ENCODE measurements around the gene RTKN. TPM values are rescaled to one million over a fixed set of nuclear protein-coding genes. Genes with fewer than 3 reads are reported as not detected.
A peak's percentile ranks its signal among the peaks of the same experiment; 100 is the strongest.

Gene RTKN
- total RNA-seq, 4 donors from 2014 or later, result 44.9 to 71.8 (median 48.3) TPM

- WGBS, 2 donors, result 1% methylated on average over 29 to 56 of the region's 62 CpGs
- peak; percentile 88 to 98 for DNase-seq (ENCODE audit: low spot score in 2 of 2)
These were observed 49.9 kb downstream of the RTKN start for GRCh38 chr2:74391580-74392448.

GRCh38 chr2:74391209-74391579 lies 50.5 kb downstream of the RTKN start:
- intact Hi-C loops (cut with DNase I; ENCODE audit: low total_unique reads), result no loop called here
- peak overlapping the region; percentile 86 for H3K4me3 ChIP-seq (ENCODE audit: low read depth, poor library complexity, severe bottlenecking)
- no peak for DNase-seq (ENCODE audit: low spot score in 2 of 2)
- WGBS, 2 donors, result 0% methylated on average over 11 of the region's 11 CpGs
- no peak for TF ChIP-seq POLR2A (IDR thresholded peaks at IDR 0.05)
- TF ChIP-seq, protein P1, sequence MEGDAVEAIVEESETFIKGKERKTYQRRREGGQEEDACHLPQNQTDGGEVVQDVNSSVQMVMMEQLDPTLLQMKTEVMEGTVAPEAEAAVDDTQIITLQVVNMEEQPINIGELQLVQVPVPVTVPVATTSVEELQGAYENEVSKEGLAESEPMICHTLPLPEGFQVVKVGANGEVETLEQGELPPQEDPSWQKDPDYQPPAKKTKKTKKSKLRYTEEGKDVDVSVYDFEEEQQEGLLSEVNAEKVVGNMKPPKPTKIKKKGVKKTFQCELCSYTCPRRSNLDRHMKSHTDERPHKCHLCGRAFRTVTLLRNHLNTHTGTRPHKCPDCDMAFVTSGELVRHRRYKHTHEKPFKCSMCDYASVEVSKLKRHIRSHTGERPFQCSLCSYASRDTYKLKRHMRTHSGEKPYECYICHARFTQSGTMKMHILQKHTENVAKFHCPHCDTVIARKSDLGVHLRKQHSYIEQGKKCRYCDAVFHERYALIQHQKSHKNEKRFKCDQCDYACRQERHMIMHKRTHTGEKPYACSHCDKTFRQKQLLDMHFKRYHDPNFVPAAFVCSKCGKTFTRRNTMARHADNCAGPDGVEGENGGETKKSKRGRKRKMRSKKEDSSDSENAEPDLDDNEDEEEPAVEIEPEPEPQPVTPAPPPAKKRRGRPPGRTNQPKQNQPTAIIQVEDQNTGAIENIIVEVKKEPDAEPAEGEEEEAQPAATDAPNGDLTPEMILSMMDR (IDR thresholded peaks at IDR 0.05), result no peak

More at GRCh38 chr2:74391580-74392448, 49.9 kb downstream of the RTKN start:
- intact Hi-C loops (cut with DNase I; ENCODE audit: low total_unique reads), result no loop called here
- peak overlapping the region; percentile 86 for H3K4me3 ChIP-seq (ENCODE audit: low read depth, poor library complexity, severe bottlenecking)
- TF ChIP-seq, protein P1 (IDR thresholded peaks at IDR 0.05), result peak in 2 of 3 donors; percentile 13 to 84
- no peak for TF ChIP-seq POLR2A (IDR thresholded peaks at IDR 0.05)

GRCh38 chr2:74390606-74391005 lies 51.1 kb downstream of the RTKN start:
- no peak for DNase-seq (ENCODE audit: low spot score in 2 of 2)
- TF ChIP-seq, protein P1 (IDR thresholded peaks at IDR 0.05), result no peak
- no peak for TF ChIP-seq POLR2A (IDR thresholded peaks at IDR 0.05)
- intact Hi-C loops (cut with DNase I; ENCODE audit: low total_unique reads), result no loop called here
- 44 to 60% methylated on average over 5 of the region's 5 CpGs for WGBS, 2 donors
- no peak overlapping the region for H3K4me3 ChIP-seq (ENCODE audit: low read depth, poor library complexity, severe bottlenecking)

- WGBS, 2 donors, result 72 to 73% methylated on average over 1 of the region's 1 CpG
- intact Hi-C loops (cut with DNase I; ENCODE audit: low total_unique reads), result no loop called here
- no peak overlapping the region for H3K4me3 ChIP-seq (ENCODE audit: low read depth, poor library complexity, severe bottlenecking)
These were observed 54.4 kb downstream of the RTKN start for GRCh38 chr2:74387346-74387745.

GRCh38 chr2:74385396-74385795 lies 56.3 kb downstream of the RTKN start:
- TF ChIP-seq POLR2A (IDR thresholded peaks at IDR 0.05), result no peak
- TF ChIP-seq, protein P1 (IDR thresholded peaks at IDR 0.05), result no peak
- intact Hi-C loops (cut with DNase I; ENCODE audit: low total_unique reads), result no loop called here
- DNase-seq (ENCODE audit: low spot score in 2 of 2), result peak in 1 of 2 donors; percentile 36
- WGBS, 2 donors, result 71 to 78% methylated on average over 8 of the region's 8 CpGs
- no peak overlapping the region for H3K4me3 ChIP-seq (ENCODE audit: low read depth, poor library complexity, severe bottlenecking)

More at GRCh38 chr2:74387346-74387745, 54.4 kb downstream of the RTKN start:
- no peak for DNase-seq (ENCODE audit: low spot score in 2 of 2)
- TF ChIP-seq POLR2A (IDR thresholded peaks at IDR 0.05), result no peak
- TF ChIP-seq, protein P1 (IDR thresholded peaks at IDR 0.05), result no peak

Measured in lower leg skin (tissue), 4 donors.